Measurements from ENCODE around the gene MDN1.
"Not testable (repeated sequence)": the region's sequence is repeated elsewhere in the genome, so short reads cannot be mapped to it uniquely, and the experiment has no call there.

MDN1 gene

GRCh38 chr6:89768324-89768723 lies 51.3 kb downstream of the MDN1 start:
- no peak for DNase-seq (ENCODE audit: low spot score)

- no peak for DNase-seq (ENCODE audit: low spot score)
These were observed 56.0 kb downstream of the MDN1 start for GRCh38 chr6:89763550-89763949.

- no peak for DNase-seq (ENCODE audit: low spot score)
These were observed 60.8 kb downstream of the MDN1 start for GRCh38 chr6:89758830-89759229.

GRCh38 chr6:89750338-89750737 lies 69.3 kb downstream of the MDN1 start:
- no peak for DNase-seq (ENCODE audit: low spot score)

GRCh38 chr6:89749918-89750317 lies 69.7 kb downstream of the MDN1 start:
- DNase-seq (ENCODE audit: low spot score): no peak

- DNase-seq (ENCODE audit: low spot score): no peak
These were observed 73.9 kb downstream of the MDN1 start for GRCh38 chr6:89745716-89746115.

GRCh38 chr6:89745096-89745495 lies 74.5 kb downstream of the MDN1 start:
- no peak for DNase-seq (ENCODE audit: low spot score)

GRCh38 chr6:89736893-89737292 lies 82.7 kb downstream of the MDN1 start:
- DNase-seq (ENCODE audit: low spot score): no peak

- peak; percentile 26 for DNase-seq (ENCODE audit: low spot score)
These were observed 85.1 kb downstream of the MDN1 start for GRCh38 chr6:89734526-89734925.

- DNase-seq (ENCODE audit: low spot score): no peak
These were observed 87.5 kb downstream of the MDN1 start for GRCh38 chr6:89731924-89732567.

- DNase-seq (ENCODE audit: low spot score): not testable (repeated sequence)
These were observed 88.3 kb downstream of the MDN1 start for GRCh38 chr6:89731262-89731661.

- no peak for DNase-seq (ENCODE audit: low spot score)
These were observed 89.8 kb downstream of the MDN1 start for GRCh38 chr6:89729818-89730217.

- DNase-seq (ENCODE audit: low spot score): no peak
These were observed 92.1 kb downstream of the MDN1 start for GRCh38 chr6:89727501-89727900.

- DNase-seq (ENCODE audit: low spot score): no peak
These were observed 94.6 kb downstream of the MDN1 start for GRCh38 chr6:89724981-89725380.

GRCh38 chr6:89723046-89723445 lies 96.5 kb downstream of the MDN1 start:
- no peak for DNase-seq (ENCODE audit: low spot score)

- peak; percentile 8 for DNase-seq (ENCODE audit: low spot score)
These were observed 103.1 kb downstream of the MDN1 start for GRCh38 chr6:89716532-89716931.

- no peak for DNase-seq (ENCODE audit: low spot score)
These were observed 107.8 kb downstream of the MDN1 start for GRCh38 chr6:89711801-89712200.

- DNase-seq (ENCODE audit: low spot score): no peak
These were observed 111.3 kb downstream of the MDN1 start for GRCh38 chr6:89708316-89708715.

- DNase-seq (ENCODE audit: low spot score): no peak
These were observed 111.8 kb downstream of the MDN1 start for GRCh38 chr6:89707766-89708165.

- DNase-seq (ENCODE audit: low spot score): no peak
These were observed 113.5 kb downstream of the MDN1 start for GRCh38 chr6:89706121-89706520.

- DNase-seq (ENCODE audit: low spot score): no peak
These were observed 116.3 kb downstream of the MDN1 start for GRCh38 chr6:89703292-89703691.

- no peak for DNase-seq (ENCODE audit: low spot score)
These were observed 117.2 kb downstream of the MDN1 start for GRCh38 chr6:89702349-89702748.

- no peak for DNase-seq (ENCODE audit: low spot score)
These were observed 123.9 kb downstream of the MDN1 start for GRCh38 chr6:89695667-89696066.

GRCh38 chr6:89694428-89694827 lies 125.2 kb downstream of the MDN1 start:
- DNase-seq (ENCODE audit: low spot score): no peak

GRCh38 chr6:89693207-89693606 lies 126.4 kb downstream of the MDN1 start:
- DNase-seq (ENCODE audit: low spot score): no peak
